Omental fat pad (tissue), 4 donors: ENCODE data around the gene HS3ST2. TPM values are rescaled to one million over a fixed set of nuclear protein-coding genes. Genes with fewer than 3 reads are reported as not detected.

ENCODE experiments used
- ATAC-seq: fragments of 150-250 bp; one replicate; pipeline ENCODE4 v1.9.1; 2016; ENCODE audit warnings: mild to moderate bottlenecking, moderate library complexity; ENCODE audit not compliant: low FRiP score
- DNase-seq: peaks from one replicate; pipeline ENCODE4 v3.0.0-alpha.2; 2019; ENCODE audit warnings: low spot score
- total RNA-seq, 4 donors: library from RNA; depleted of rRNA; stranded (reverse); fragments of >200 nt; gene quantifications; one replicate each; pipeline ENCODE4 v1.1.0, GENCODE V29; 2016
- TF ChIP-seq, protein P1 (sequence below), 3 donors: fragments of 450-650 bp; IDR thresholded peaks; one replicate each; pipeline ENCODE4 v1.5.1; 2016 to 2017; ENCODE audit warnings: antibody characterized with exemption in 3 of 3, mild to moderate bottlenecking in 3 of 3, moderate library complexity in 2 of 3

Gene HS3ST2
- total RNA-seq, 4 donors from 2014 or later: 1.7 to 3.6 (median 2.5) TPM

DNA sequence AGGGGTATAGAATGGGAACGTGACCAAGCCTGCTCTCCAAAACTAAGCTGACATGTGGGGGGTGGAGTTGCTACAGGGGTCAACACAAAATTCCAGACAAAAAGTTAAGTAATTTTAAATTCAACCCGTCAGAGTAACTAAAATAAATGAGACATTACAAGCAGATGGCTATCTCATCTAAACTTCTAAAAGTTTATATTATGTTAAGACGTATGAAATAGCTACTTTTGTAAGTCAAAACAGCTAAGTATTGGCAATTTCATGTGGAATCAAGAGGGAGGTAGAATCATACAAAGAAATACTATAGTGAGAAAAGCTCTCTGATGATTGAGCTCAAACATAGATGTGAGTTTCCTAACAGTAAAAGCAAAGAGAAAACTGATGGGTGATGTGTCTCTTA, 113.3 kb downstream of the HS3ST2 start:
- TF ChIP-seq, protein P1, sequence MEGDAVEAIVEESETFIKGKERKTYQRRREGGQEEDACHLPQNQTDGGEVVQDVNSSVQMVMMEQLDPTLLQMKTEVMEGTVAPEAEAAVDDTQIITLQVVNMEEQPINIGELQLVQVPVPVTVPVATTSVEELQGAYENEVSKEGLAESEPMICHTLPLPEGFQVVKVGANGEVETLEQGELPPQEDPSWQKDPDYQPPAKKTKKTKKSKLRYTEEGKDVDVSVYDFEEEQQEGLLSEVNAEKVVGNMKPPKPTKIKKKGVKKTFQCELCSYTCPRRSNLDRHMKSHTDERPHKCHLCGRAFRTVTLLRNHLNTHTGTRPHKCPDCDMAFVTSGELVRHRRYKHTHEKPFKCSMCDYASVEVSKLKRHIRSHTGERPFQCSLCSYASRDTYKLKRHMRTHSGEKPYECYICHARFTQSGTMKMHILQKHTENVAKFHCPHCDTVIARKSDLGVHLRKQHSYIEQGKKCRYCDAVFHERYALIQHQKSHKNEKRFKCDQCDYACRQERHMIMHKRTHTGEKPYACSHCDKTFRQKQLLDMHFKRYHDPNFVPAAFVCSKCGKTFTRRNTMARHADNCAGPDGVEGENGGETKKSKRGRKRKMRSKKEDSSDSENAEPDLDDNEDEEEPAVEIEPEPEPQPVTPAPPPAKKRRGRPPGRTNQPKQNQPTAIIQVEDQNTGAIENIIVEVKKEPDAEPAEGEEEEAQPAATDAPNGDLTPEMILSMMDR (IDR thresholded peaks at IDR 0.05): no peak

DNA sequence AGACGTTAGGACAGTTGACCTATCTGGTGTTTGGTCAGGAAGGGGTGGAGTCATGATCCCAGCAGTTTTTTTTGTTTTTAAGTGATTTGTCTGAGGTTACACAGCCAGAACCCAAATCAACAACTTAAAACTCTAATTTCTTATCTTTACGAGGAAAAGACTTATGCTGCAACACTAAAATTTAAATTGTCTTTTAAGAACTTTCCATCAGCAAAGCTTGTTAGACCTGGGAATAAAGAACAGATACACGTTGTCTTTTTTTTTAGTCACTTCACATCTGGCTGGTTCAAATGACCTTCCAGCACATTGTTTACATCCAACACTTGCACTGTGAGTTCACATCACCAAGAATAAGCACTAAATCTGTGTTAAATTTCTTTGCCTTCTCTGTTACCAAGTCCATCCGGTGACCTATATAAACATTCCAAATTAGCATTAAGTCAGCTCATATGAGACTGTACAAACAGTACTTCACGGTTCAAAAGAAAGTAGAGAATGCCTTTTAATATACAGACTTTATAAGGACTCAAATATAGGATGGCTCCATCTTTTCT, 115.0 kb downstream of the HS3ST2 start:
- no peak for ATAC-seq
- TF ChIP-seq, protein P1 (IDR thresholded peaks at IDR 0.05): no peak
- no peak for DNase-seq

More for the DNA sequence above, 113.3 kb downstream of the HS3ST2 start:
- ATAC-seq (no peak), DNase-seq (no peak)

DNA sequence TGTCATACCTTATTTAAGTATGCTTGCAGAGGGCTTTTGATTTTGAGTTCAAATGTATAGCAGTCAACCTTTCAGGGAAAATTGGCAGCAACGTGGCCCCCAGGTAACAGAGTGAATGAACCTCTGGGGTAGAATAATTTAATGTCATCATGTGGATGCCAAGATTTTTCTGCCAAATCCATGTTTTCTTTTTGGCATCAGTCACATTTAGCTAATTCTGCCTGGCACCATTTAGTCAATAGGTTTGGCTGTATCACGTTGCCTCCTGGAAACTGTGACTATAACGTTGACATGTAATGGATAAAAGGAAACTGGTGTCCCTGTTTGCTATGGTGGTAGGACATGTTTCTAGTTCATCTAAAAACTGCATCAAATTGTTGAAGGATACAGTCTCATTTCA, 115.5 kb downstream of the HS3ST2 start:
- DNase-seq (no peak), ATAC-seq (no peak)
- TF ChIP-seq, protein P1 (IDR thresholded peaks at IDR 0.05): no peak

DNA sequence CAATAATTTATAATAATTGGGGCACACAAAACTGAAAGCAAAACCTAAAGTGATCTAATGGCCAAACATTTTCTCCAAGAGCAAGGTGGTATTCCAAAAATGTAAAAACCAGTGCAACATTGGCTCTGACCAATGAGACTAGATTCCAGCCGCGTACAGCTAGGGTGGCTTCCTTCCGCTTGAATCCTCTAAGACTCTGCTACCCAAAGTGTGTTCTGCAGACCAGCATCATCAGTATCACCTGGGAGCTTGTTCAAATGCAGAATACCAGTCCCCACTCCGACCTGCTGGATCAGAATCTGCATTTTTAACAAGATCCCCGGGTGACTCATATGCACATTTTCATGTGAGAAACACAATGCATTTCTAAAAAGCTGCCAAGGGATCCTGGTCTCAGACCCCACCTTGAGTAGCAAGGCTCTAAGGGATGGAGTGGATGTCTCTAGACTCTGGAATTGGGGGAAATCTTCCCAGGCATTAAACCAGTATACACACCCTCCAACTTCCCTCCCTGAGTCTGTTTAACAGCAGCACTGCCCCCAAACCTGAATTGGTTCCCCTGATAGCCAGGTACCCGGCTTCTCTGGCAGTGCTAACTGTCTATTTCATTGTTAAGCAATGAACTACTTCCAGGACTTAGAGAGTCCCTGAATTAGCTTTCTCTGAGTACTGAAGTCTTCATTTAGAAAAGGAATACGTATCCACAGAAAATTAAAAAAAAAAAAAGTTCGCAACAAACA, 118.2 kb downstream of the HS3ST2 start:
- ATAC-seq (no peak), DNase-seq (no peak)
- TF ChIP-seq, protein P1 (IDR thresholded peaks at IDR 0.05): no peak

DNA sequence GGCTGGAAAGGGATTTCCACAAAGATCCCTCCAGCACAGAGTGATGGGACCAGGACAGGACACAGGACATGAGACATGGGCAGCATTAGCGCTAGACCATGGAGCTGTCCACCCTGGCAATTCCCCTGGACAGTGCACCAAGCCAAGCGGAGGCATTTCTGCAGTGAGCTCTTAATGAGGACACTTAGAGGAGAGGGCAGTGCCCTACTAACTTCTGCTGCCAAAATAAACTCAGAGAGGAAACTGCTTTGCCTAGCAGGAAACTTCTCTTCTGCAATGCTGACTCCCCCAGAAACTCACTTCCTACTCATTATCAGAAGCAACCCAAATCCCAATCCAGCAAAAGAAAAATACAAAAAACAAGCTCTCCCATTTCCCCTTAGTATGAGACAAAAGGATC, 119.2 kb downstream of the HS3ST2 start:
- no peak for DNase-seq
- ATAC-seq: no peak
- TF ChIP-seq, protein P1 (IDR thresholded peaks at IDR 0.05): no peak

DNA sequence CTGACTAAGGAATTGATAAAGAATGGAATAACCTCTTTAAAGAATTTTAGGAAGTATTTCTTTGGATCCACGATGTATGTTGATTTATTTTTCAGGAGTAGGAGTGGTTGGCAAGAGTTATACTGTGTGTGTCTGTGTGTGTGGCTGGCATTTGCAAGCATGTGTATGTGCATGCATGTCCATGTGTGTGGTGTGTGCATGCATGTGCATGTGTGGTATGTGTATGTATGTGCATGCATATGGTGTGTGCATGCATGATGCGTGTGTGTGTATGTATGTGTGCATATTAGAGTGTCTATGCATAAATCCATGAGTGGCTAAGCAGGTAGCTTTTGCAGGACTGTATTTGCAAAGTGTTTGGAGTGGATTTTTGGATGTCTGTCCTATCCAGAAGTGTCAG, 120.8 kb downstream of the HS3ST2 start:
- DNase-seq (no peak), ATAC-seq (no peak)
- TF ChIP-seq, protein P1 (IDR thresholded peaks at IDR 0.05): no peak

DNA sequence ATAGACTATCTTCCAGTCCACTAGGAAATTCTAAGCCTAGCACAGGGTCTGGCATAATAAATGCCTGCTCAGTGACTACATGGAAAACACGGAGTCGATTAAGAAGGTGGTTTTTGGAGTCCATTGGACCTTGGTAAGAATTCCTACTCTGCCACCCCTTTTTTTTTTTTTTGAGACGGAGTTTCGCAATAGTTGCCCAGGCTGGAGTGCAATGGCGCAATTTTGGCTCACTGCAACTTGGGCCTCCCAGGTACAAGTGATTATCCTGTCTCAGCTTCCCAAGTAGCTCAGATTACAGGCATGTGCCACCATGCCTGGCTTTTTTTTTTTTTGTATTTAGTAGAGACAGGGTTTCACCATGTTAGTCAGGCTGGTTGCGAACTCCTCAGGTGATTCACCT, 123.2 kb downstream of the HS3ST2 start:
- DNase-seq (no peak), ATAC-seq (no peak)
- TF ChIP-seq, protein P1 (IDR thresholded peaks at IDR 0.05): no peak
